Measurements from ENCODE around the gene PELO. TPM values are rescaled to one million over a fixed set of nuclear protein-coding genes. Genes with fewer than 3 reads are reported as not detected.

The PELO gene
- total and polyA plus RNA-seq, 2 donors (not counting 1 experiment from before 2014, with no cell fraction given), result 2.2 to 5.8 TPM

DNA sequence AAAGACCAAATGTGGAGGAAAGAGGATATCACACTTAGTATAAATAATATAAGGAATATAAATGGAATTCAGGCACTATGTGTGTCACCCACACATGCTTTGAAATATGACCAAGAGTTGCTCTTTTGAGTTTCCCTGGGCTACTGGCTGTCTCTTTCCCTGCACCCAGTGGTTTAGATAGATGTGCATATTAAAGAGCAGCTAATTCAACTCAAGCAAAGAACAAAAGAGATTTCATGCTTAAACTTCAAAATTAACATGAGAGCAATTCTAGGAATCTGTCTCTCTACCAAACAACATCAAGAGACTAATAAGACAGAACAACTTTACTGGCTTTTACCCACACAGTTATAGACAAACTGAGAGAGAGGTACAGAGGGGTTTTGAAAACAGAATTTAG lies 38.0 kb upstream of the PELO start:
- ATAC-seq (ENCODE audit: low read depth), result no peak
- Histone ChIP-seq H3K27ac (ENCODE audit: low read length in 2 of 2) (no peak overlapping the region), H4K20me1 (ENCODE audit: control insufficient read depth, insufficient read depth, low read length, poor library complexity, severe bottlenecking) (no peaks in the 10 kb centered on the region), H3K36me3 (replicated peaks in 1 of 2; ENCODE audit: control extremely low read depth in 1 of 2, control insufficient read depth in 1 of 2, extremely low read depth in 1 of 2, insufficient read depth in 2 of 2, low read length in 1 of 2) (no peaks in the 10 kb centered on the region), H3K4me1 (ENCODE audit: control insufficient read depth in 2 of 2, insufficient read depth in 2 of 2, low read length in 2 of 2) (no peaks in the 10 kb centered on the region), H3K4me3 (ENCODE audit: control extremely low read depth in 1 of 5, extremely low read depth in 1 of 5, insufficient read depth in 1 of 5, low read depth in 2 of 5, low read length in 4 of 5) (no peak overlapping the region), H3K4me2 (replicated peaks; ENCODE audit: low read depth, low read length, poor library complexity, severe bottlenecking) (no peak overlapping the region), H3K9ac (ENCODE audit: low read length) (no peak overlapping the region), H3K79me2 (ENCODE audit: control insufficient read depth, insufficient read depth, low read length) (no peaks in the 10 kb centered on the region), H3K9me3 (ENCODE audit: control extremely low read depth in 1 of 3, control insufficient read depth in 2 of 3, insufficient read depth in 1 of 3, low read length in 2 of 3) (no peaks in the 10 kb centered on the region), H2AFZ (ENCODE audit: insufficient read depth, low read depth, low read length, poor library complexity, severe bottlenecking) (no peak overlapping the region), H3K27me3 (replicated peaks in 1 of 4; ENCODE audit: control extremely low read depth in 1 of 4, control insufficient read depth in 3 of 4, insufficient read depth in 4 of 4, low read length in 3 of 4) (no peaks in the 10 kb centered on the region)
- peaks cover 5% of the 10 kb centered on the region for H3K27me3 Mint-ChIP-seq
- intact Hi-C loops (cut with micrococcal nuclease), result no loop called here
- H3K27ac Mint-ChIP-seq, result no peak overlapping the region
- TF ChIP-seq, protein P1, sequence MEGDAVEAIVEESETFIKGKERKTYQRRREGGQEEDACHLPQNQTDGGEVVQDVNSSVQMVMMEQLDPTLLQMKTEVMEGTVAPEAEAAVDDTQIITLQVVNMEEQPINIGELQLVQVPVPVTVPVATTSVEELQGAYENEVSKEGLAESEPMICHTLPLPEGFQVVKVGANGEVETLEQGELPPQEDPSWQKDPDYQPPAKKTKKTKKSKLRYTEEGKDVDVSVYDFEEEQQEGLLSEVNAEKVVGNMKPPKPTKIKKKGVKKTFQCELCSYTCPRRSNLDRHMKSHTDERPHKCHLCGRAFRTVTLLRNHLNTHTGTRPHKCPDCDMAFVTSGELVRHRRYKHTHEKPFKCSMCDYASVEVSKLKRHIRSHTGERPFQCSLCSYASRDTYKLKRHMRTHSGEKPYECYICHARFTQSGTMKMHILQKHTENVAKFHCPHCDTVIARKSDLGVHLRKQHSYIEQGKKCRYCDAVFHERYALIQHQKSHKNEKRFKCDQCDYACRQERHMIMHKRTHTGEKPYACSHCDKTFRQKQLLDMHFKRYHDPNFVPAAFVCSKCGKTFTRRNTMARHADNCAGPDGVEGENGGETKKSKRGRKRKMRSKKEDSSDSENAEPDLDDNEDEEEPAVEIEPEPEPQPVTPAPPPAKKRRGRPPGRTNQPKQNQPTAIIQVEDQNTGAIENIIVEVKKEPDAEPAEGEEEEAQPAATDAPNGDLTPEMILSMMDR (IDR thresholded peaks at IDR 0.05), result no peak
- TF ChIP-seq EZH2 (IDR thresholded peaks at IDR 0.05; ENCODE audit: borderline replicate concordance, insufficient read depth, low read depth, low read length, poor library complexity, severe bottlenecking), result no peak
- no peaks in the 10 kb centered on the region for H3K9me3 Mint-ChIP-seq (ENCODE audit: insufficient read depth)
- DNase-seq, result no peak
- H3K4me3 Mint-ChIP-seq, result no peak overlapping the region
- no peaks in the 10 kb centered on the region for H3K4me1 Mint-ChIP-seq
- ChIA-PET CTCF (no interaction called here), POLR2A (no interaction called here)

DNA sequence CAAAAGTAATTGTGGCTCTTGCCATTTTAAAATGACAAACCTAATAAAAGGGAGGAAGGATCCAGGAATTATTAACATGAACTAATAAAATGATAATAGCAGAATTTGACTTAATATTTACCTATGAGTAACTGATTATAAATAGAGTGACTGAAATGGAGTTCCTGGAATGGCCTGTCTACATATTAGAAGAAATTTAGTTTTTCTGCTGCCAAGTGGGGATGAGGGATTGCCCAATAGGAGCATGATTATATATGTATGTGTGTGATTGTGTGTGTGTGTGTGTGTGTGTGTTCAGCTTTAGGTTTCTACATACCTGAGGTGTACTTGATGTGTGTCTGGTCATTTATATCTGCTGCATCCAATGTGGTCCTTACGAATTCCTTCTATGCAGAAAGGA lies 36.6 kb upstream of the PELO start:
- Histone ChIP-seq H3K27ac (ENCODE audit: low read length in 2 of 2) (no peak overlapping the region), H3K4me3 (ENCODE audit: control extremely low read depth in 1 of 5, extremely low read depth in 1 of 5, insufficient read depth in 1 of 5, low read depth in 2 of 5, low read length in 4 of 5) (no peak overlapping the region), H3K9ac (ENCODE audit: low read length) (no peak overlapping the region), H3K36me3 (replicated peaks in 1 of 2; ENCODE audit: control extremely low read depth in 1 of 2, control insufficient read depth in 1 of 2, extremely low read depth in 1 of 2, insufficient read depth in 2 of 2, low read length in 1 of 2) (no peaks in the 10 kb centered on the region), H3K9me3 (ENCODE audit: control extremely low read depth in 1 of 3, control insufficient read depth in 2 of 3, insufficient read depth in 1 of 3, low read length in 2 of 3) (no peaks in the 10 kb centered on the region), H3K79me2 (ENCODE audit: control insufficient read depth, insufficient read depth, low read length) (no peaks in the 10 kb centered on the region), H2AFZ (ENCODE audit: insufficient read depth, low read depth, low read length, poor library complexity, severe bottlenecking) (no peak overlapping the region), H3K4me2 (replicated peaks; ENCODE audit: low read depth, low read length, poor library complexity, severe bottlenecking) (no peak overlapping the region), H4K20me1 (ENCODE audit: control insufficient read depth, insufficient read depth, low read length, poor library complexity, severe bottlenecking) (no peaks in the 10 kb centered on the region), H3K27me3 (replicated peaks in 1 of 4; ENCODE audit: control extremely low read depth in 1 of 4, control insufficient read depth in 3 of 4, insufficient read depth in 4 of 4, low read length in 3 of 4) (no peaks in the 10 kb centered on the region), H3K4me1 (ENCODE audit: control insufficient read depth in 2 of 2, insufficient read depth in 2 of 2, low read length in 2 of 2) (no peaks in the 10 kb centered on the region)
- no peak overlapping the region for H3K27ac Mint-ChIP-seq
- peaks cover 5% of the 10 kb centered on the region for H3K27me3 Mint-ChIP-seq
- intact Hi-C loops (cut with micrococcal nuclease), result no loop called here
- H3K4me1 Mint-ChIP-seq, result no peaks in the 10 kb centered on the region
- ATAC-seq (ENCODE audit: low read depth), result no peak
- ChIA-PET POLR2A (no interaction called here), CTCF (no interaction called here)
- DNase-seq, result no peak
- no peaks in the 10 kb centered on the region for H3K9me3 Mint-ChIP-seq (ENCODE audit: insufficient read depth)
- WGBS (ENCODE audit: insufficient coverage), result no CpG with 5 or more reads among the region's 1 CpG
- no peak for TF ChIP-seq EZH2 (IDR thresholded peaks at IDR 0.05; ENCODE audit: borderline replicate concordance, insufficient read depth, low read depth, low read length, poor library complexity, severe bottlenecking)
- TF ChIP-seq, protein P1 (IDR thresholded peaks at IDR 0.05), result no peak
- no peak overlapping the region for H3K4me3 Mint-ChIP-seq
